Neural cell (in vitro differentiated cells): Measurements from ENCODE around the gene UBL4A.

Experiments used
- EP300 ChIP-seq: fragments of 450-650 bp; conservative IDR thresholded peaks from 2 replicates; pipeline ENCODE4 v1.6.1; 2014; ENCODE audit warnings: antibody characterized with exemption, mild to moderate bottlenecking, moderate library complexity; ENCODE audit not compliant: poor library complexity, severe bottlenecking
- EZH2 ChIP-seq: fragments of 200-600, 300-800 bp; shearing (Covaris generic), sonication (generic); IDR thresholded peaks from 2 replicates; pipeline ENCODE4 v1.6.1; 2014; ENCODE audit warnings: antibody characterized with exemption, low read length, borderline replicate concordance, mild to moderate bottlenecking; ENCODE audit not compliant: insufficient read depth, poor library complexity, severe bottlenecking
- SMC3 ChIP-seq: fragments of 450-650 bp; conservative IDR thresholded peaks from 2 replicates; pipeline ENCODE4 v1.6.1; 2014; ENCODE audit warnings: antibody characterized with exemption, mild to moderate bottlenecking, moderate library complexity; ENCODE audit not compliant: poor library complexity
- TAF1 ChIP-seq: IDR thresholded peaks from 2 replicates; pipeline ENCODE4 v1.6.1; 2012; ENCODE audit warnings: low read depth
- TF ChIP-seq, protein P1 (sequence below): IDR thresholded peaks from 2 replicates; pipeline ENCODE4 v1.6.1; 2012; ENCODE audit warnings: borderline replicate concordance
- TF ChIP-seq, protein P2 (sequence below): fragments of 450-650 bp; IDR thresholded peaks from 2 replicates; pipeline ENCODE4 v1.5.1; 2014; ENCODE audit warnings: antibody characterized with exemption, mild to moderate bottlenecking, moderate library complexity; ENCODE audit not compliant: poor library complexity, severe bottlenecking

DNA sequence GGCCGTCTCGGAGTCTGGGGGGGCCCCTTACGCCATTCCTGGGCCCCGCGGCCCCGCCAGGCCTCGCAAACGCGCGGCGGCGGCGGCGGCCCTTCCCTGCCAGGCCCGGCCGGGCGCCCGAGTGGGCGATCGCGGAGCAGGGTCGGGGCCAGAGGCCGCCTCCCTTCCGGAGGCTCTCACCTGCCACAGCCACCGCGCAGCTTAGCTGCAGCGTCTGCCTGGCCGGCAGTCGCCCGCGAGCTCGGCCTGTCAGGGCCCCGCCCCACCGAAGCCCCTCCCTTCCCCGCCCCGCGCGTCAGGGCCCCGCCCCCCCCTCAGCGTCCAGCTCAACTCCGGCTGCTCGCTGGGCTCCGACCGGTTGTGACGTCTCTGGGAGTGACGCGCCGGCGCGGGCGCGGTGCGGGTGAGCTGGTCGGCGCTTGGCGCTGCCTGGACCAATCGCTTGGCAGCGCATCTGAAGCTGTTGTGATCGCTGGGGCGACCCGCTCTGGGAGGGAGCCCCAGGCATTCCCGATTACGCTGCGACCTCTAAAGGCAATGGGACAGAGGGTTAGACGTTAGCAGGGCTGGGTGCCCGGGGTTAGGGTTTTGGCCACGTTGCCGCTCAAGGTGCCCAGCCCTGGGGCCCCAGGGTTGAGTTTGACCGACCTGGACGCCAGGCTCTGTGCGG, 4.1 kb upstream of the UBL4A start, which contains the start of gene SLC10A3:
- TF ChIP-seq SMC3 (peak; percentile 7), TAF1 (no peak), EZH2 (no peak), EP300 (no peak)
- TF ChIP-seq, protein P1, sequence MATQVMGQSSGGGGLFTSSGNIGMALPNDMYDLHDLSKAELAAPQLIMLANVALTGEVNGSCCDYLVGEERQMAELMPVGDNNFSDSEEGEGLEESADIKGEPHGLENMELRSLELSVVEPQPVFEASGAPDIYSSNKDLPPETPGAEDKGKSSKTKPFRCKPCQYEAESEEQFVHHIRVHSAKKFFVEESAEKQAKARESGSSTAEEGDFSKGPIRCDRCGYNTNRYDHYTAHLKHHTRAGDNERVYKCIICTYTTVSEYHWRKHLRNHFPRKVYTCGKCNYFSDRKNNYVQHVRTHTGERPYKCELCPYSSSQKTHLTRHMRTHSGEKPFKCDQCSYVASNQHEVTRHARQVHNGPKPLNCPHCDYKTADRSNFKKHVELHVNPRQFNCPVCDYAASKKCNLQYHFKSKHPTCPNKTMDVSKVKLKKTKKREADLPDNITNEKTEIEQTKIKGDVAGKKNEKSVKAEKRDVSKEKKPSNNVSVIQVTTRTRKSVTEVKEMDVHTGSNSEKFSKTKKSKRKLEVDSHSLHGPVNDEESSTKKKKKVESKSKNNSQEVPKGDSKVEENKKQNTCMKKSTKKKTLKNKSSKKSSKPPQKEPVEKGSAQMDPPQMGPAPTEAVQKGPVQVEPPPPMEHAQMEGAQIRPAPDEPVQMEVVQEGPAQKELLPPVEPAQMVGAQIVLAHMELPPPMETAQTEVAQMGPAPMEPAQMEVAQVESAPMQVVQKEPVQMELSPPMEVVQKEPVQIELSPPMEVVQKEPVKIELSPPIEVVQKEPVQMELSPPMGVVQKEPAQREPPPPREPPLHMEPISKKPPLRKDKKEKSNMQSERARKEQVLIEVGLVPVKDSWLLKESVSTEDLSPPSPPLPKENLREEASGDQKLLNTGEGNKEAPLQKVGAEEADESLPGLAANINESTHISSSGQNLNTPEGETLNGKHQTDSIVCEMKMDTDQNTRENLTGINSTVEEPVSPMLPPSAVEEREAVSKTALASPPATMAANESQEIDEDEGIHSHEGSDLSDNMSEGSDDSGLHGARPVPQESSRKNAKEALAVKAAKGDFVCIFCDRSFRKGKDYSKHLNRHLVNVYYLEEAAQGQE, result peak; percentile 47
- TF ChIP-seq, protein P2, sequence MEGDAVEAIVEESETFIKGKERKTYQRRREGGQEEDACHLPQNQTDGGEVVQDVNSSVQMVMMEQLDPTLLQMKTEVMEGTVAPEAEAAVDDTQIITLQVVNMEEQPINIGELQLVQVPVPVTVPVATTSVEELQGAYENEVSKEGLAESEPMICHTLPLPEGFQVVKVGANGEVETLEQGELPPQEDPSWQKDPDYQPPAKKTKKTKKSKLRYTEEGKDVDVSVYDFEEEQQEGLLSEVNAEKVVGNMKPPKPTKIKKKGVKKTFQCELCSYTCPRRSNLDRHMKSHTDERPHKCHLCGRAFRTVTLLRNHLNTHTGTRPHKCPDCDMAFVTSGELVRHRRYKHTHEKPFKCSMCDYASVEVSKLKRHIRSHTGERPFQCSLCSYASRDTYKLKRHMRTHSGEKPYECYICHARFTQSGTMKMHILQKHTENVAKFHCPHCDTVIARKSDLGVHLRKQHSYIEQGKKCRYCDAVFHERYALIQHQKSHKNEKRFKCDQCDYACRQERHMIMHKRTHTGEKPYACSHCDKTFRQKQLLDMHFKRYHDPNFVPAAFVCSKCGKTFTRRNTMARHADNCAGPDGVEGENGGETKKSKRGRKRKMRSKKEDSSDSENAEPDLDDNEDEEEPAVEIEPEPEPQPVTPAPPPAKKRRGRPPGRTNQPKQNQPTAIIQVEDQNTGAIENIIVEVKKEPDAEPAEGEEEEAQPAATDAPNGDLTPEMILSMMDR, result peak; percentile 15
